ENCODE measurements around the gene BMF.

DNA sequence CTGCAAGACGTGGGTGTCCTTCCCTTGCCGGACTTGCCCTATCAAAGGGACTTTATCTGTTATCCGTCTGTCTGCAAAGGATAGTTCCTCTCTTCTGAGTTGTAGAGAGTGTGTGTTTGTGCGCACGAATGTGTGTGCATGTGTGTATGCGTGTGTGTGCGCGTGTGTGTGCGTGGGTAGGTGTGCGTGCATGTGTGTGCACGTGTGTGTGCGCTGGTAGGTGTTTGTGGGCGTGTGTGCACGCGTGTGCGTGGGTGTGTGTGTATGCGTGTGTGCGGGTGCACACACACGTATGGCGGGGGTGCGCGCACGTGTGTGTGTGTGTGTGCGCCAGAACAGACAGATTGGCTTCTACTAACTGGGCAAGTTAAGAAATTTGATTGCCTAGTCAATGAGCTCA lies 4.1 kb upstream of the BMF start:
- TF ChIP-seq, protein P1, sequence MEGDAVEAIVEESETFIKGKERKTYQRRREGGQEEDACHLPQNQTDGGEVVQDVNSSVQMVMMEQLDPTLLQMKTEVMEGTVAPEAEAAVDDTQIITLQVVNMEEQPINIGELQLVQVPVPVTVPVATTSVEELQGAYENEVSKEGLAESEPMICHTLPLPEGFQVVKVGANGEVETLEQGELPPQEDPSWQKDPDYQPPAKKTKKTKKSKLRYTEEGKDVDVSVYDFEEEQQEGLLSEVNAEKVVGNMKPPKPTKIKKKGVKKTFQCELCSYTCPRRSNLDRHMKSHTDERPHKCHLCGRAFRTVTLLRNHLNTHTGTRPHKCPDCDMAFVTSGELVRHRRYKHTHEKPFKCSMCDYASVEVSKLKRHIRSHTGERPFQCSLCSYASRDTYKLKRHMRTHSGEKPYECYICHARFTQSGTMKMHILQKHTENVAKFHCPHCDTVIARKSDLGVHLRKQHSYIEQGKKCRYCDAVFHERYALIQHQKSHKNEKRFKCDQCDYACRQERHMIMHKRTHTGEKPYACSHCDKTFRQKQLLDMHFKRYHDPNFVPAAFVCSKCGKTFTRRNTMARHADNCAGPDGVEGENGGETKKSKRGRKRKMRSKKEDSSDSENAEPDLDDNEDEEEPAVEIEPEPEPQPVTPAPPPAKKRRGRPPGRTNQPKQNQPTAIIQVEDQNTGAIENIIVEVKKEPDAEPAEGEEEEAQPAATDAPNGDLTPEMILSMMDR (IDR thresholded peaks at IDR 0.05; ENCODE audit: insufficient read depth, low read length) = no peak
- TF ChIP-seq, protein P2, sequence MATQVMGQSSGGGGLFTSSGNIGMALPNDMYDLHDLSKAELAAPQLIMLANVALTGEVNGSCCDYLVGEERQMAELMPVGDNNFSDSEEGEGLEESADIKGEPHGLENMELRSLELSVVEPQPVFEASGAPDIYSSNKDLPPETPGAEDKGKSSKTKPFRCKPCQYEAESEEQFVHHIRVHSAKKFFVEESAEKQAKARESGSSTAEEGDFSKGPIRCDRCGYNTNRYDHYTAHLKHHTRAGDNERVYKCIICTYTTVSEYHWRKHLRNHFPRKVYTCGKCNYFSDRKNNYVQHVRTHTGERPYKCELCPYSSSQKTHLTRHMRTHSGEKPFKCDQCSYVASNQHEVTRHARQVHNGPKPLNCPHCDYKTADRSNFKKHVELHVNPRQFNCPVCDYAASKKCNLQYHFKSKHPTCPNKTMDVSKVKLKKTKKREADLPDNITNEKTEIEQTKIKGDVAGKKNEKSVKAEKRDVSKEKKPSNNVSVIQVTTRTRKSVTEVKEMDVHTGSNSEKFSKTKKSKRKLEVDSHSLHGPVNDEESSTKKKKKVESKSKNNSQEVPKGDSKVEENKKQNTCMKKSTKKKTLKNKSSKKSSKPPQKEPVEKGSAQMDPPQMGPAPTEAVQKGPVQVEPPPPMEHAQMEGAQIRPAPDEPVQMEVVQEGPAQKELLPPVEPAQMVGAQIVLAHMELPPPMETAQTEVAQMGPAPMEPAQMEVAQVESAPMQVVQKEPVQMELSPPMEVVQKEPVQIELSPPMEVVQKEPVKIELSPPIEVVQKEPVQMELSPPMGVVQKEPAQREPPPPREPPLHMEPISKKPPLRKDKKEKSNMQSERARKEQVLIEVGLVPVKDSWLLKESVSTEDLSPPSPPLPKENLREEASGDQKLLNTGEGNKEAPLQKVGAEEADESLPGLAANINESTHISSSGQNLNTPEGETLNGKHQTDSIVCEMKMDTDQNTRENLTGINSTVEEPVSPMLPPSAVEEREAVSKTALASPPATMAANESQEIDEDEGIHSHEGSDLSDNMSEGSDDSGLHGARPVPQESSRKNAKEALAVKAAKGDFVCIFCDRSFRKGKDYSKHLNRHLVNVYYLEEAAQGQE (IDR thresholded peaks at IDR 0.05; ENCODE audit: insufficient replicate concordance, low read depth) = no peak
